A673 (cell line): ENCODE results near the gene FSTL4.

Source experiments
- EZH2 ChIP-seq: fragments of 200-600 bp; sonication (generic); IDR thresholded peaks from 2 replicates; pipeline ENCODE4 v1.6.1; 2017; ENCODE audit warnings: borderline replicate concordance, low read depth, mild to moderate bottlenecking, mixed read lengths, antibody characterized with exemption, low read length; ENCODE audit not compliant: poor library complexity, severe bottlenecking
- TF ChIP-seq, protein P1 (sequence below): fragments of 300-800, 200-600 bp; sonication (generic); conservative IDR thresholded peaks from 2 replicates; pipeline ENCODE4 v1.5.1; 2017; ENCODE audit warnings: low read depth, mild to moderate bottlenecking, antibody characterized with exemption, low read length, moderate library complexity, mixed read lengths

DNA sequence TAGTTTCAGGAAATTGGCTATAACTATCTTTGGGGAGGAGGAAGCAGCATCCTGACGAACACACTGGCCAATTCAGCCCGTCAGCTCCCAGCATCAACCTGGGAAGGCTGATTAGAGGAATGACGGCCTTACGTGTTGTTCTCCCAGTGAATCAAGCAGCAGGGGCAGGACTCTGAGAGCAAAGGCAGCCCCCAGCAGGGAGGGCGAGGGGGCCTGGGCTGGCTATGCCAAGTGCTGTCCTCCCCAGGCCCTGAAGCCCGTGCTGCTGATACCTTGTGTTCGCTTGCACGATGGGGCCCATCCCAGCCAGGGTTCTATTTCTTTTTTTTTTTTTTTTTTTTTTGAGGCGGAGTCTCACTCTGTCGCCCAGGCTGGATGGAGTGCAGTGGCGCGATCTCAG is 254.1 kb downstream of the FSTL4 start:
- TF ChIP-seq, protein P1, sequence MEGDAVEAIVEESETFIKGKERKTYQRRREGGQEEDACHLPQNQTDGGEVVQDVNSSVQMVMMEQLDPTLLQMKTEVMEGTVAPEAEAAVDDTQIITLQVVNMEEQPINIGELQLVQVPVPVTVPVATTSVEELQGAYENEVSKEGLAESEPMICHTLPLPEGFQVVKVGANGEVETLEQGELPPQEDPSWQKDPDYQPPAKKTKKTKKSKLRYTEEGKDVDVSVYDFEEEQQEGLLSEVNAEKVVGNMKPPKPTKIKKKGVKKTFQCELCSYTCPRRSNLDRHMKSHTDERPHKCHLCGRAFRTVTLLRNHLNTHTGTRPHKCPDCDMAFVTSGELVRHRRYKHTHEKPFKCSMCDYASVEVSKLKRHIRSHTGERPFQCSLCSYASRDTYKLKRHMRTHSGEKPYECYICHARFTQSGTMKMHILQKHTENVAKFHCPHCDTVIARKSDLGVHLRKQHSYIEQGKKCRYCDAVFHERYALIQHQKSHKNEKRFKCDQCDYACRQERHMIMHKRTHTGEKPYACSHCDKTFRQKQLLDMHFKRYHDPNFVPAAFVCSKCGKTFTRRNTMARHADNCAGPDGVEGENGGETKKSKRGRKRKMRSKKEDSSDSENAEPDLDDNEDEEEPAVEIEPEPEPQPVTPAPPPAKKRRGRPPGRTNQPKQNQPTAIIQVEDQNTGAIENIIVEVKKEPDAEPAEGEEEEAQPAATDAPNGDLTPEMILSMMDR: no peak
- no peak for TF ChIP-seq EZH2
